ENCODE data around the gene FXR1.

GRCh38 chr3:180940826-180941225, 28.4 kb downstream of the FXR1 start:
- TF ChIP-seq, protein P1, sequence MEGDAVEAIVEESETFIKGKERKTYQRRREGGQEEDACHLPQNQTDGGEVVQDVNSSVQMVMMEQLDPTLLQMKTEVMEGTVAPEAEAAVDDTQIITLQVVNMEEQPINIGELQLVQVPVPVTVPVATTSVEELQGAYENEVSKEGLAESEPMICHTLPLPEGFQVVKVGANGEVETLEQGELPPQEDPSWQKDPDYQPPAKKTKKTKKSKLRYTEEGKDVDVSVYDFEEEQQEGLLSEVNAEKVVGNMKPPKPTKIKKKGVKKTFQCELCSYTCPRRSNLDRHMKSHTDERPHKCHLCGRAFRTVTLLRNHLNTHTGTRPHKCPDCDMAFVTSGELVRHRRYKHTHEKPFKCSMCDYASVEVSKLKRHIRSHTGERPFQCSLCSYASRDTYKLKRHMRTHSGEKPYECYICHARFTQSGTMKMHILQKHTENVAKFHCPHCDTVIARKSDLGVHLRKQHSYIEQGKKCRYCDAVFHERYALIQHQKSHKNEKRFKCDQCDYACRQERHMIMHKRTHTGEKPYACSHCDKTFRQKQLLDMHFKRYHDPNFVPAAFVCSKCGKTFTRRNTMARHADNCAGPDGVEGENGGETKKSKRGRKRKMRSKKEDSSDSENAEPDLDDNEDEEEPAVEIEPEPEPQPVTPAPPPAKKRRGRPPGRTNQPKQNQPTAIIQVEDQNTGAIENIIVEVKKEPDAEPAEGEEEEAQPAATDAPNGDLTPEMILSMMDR (conservative IDR thresholded peaks at IDR 0.05): no peak
- no peak for TF ChIP-seq EZH2 (IDR thresholded peaks at IDR 0.05; ENCODE audit: low read depth)

Measured in PC-9 (cell line).